ELF-1 (cell line): Measurements from ENCODE around the gene DPEP2NB.
"Not testable (repeated sequence)": the region's sequence is repeated elsewhere in the genome, so short reads cannot be mapped to it uniquely, and the experiment has no call there.

Source experiments
- DNase-seq: peaks from one replicate; pipeline ENCODE4 v3.0.0-alpha.2; 2016; ENCODE audit warnings: low read depth, low spot score

The DPEP2NB gene

GRCh38 chr16:67982011-67982696 lies 33.6 kb downstream of the DPEP2NB start:
- no peak for DNase-seq

GRCh38 chr16:67979955-67980678 lies 35.6 kb downstream of the DPEP2NB start, which contains the start of gene DPEP3:
TSS of gene DPEP3 (minus strand) at chr16:67980499. CDS start at chr16:67980380, 119 bp downstream.
- DNase-seq, result peak; percentile 77

- no peak for DNase-seq
Observed at GRCh38 chr16:67977469-67978227, 38.1 kb downstream of the DPEP2NB start.

DNA sequence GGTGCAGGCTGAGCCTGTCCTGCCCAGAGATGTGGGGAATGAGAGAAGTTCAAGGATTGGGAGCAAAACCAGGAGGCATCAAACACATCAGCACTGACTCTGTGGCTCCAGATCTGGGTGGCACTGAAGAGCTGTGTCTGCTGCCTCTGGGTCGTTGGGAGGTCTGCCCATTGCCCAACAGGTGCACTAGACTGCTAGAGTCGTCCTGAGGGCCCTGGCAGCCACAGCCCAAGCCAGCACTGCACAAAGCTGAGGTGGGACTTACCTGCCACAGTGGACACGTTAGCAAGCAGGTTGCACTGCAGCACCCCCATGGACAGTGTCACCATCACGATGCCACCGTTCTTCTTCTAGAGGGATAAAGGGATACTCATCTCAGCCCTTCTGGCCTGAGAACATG lies 38.7 kb downstream of the DPEP2NB start:
- DNase-seq, result no peak

DNA sequence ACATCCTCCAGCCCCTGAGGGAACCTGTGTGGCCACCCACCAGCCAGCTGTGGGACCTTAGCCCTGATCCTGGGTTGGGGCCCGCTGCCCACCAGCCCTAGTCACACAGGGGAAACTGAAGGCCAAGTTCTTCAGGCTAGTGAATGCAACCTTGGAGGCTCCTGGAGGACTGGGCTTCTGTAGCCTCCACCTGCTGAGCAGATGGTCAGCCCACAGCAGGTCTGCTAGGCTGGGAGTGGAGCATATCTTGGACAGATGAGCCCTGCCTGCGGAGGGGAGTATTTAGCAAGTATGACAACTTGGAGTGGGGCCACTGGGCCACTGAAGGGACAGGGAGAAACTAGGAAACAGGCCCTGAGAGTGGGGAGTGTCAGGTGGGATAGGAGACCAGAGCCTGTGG lies 39.5 kb downstream of the DPEP2NB start:
- DNase-seq, result no peak

- DNase-seq, result no peak
Observed at GRCh38 chr16:67975321-67976105, 40.2 kb downstream of the DPEP2NB start.

- not testable (repeated sequence) for DNase-seq
Observed at GRCh38 chr16:67972285-67972684, 43.4 kb downstream of the DPEP2NB start.

DNA sequence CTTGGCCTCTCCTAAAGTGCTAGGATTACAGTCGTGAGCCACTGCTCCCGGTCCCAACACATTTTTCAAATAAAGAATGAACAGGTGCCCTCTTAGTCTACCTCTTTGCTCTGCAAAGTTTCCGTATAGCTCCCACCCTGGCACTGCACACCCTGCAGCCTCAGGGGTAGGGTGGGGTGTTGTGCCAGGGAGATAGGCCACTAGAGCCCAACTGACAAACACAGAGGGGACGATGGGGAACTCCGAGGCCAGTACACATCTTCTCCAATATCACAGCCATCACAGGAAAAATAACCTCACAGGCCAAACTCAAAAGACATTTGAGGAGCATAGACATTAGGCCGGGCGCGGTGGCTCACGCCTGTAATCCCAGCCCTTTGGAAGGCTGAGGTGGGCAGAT lies 44.6 kb downstream of the DPEP2NB start:
- no peak for DNase-seq

DNA sequence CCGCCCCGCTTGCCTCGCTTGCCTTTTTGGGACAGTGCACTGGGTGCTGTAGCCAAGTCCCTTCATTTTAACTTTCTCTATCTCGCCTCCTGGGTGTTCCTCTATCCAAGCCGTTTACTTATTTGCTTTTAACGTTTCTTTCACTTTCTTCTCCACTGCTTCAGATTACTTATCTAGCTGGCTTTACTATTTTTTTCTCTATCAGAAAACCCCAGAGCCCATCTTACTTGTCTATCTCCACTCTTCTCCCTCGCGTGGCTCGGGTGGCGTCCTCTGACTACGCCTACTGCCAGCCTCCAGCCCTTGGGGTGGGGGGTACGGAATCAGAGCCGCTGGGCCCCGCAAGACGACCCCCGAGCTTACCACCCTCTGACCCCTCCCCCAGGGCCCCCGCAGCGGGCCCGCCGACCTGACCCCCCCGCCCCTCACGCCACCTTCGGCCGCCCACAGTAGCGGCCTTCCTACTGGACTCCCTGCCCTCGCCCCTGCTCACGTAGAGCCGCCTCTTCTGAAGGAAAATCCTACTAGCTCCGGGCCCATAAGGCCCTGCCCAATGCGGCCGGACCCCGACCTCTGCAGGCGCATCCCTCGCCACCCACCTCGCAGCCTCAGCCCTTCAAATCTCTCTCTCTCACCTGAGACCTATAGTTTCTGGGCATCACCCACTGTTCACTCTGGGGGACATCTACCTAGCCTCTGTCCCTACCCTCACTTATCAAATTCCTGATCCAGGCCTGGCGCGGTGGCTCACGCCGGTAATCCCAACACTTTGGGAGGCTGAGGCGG lies 46.3 kb downstream of the DPEP2NB start:
- no peak for DNase-seq

- DNase-seq, result peak; percentile 84
Observed at GRCh38 chr16:67968400-67969253, 47.1 kb downstream of the DPEP2NB start, which contains the start of gene SLC12A4. TSS of gene SLC12A4 (minus strand) at chr16:67968637. CDS start at chr16:67968553, 84 bp downstream.

DNA sequence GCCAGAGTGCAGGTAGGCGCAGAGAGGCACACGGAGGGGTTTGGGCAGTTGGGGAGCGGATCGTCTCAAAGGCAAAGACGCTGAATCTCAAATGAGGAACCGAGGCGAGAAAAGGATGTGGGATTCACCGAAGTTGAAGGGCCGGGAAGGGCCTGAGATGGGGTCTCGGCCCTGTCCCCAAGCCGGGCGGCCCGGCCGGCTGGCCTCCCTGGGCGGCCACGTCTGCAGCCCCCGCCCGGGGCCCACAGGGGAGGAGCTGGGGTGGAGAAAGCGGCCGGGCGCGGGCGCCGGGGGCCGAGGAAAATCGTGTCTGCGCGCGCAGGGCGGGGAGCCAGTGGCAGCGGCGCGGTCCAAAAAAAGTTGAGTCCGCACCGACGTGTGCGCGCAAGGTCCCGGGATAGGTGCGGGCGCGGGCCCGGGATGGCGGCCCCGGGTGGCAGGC lies 47.7 kb downstream of the DPEP2NB start:
- peak; percentile 49 for DNase-seq

GRCh38 chr16:67967183-67967957 lies 48.3 kb downstream of the DPEP2NB start:
- DNase-seq, result no peak

GRCh38 chr16:67966549-67967182 lies 49.0 kb downstream of the DPEP2NB start:
- peak; percentile 63 for DNase-seq

DNA sequence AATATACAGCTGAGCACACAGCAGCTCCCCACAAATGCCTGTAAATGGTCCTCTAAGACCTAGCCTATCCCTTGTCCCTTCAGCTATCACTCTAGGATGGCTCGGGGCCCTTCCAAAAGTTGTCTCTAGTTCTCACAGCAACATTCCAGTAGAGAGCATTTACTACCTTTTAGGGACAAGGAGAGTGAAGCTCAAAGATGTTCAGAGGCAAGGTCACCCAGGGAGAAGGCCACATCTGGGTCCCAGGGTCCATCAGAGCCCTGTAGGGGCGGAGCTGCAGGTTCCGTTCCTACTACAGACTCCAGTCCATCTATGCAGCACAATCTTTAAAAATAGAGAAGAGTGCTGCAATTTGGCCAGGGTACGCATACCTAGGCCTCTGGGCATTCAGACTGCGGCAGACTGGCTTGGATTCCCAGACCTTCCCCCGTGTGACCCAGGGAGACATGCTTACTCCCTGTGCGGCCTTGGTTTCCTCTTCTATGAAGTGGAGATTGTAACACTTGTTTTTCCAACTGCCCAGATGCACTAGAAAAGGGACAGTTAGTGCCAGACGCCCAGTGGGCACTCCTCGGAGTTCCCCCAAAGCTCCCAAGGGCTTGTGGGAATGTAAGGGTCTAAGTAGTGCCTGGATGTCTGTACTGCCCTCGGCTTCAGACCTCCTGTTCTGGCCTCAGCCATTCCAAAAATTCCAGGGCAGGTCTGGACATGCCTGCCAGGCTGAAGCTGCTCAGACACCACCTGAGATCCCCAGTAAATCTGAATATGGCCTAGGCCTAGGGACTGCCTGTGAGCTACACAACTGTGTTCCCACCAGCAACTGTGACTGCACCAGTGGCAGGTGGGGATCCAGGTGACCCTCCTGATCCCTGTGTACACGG lies 49.8 kb downstream of the DPEP2NB start:
- peak; percentile 73 for DNase-seq

- DNase-seq, result no peak
Observed at GRCh38 chr16:67964477-67965131, 51.1 kb downstream of the DPEP2NB start.

DNA sequence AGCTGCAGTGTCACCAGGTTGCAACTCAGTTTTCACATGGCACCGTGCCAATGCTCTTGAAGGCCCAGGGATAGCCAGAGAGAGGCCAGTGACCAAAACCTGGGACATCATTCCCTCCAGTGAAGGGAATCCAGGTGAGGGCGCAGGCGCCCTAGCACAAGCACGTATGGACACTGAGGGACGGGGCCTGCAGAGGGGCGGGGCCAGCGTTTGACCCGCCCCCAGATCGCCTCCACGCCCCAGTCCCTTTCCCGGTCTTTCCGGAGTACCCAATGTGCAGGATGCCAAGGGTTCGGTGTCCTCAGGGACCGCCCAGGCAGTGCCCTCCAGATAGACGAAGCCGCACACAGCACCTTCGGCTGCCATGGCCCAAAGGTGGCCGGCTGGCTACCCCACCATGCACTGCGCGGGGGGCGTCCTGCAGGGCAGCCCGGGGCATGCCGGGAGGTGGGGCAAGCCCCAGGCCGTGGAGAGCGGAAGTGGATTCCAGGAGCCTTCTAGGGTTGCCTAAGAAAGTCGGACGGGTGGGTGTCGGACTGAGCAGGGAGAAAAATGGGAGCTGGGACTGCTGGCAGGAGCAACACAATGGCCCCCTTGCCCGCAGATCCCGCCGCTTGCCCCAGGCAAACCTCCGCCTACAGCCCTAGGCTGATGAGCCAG lies 51.9 kb downstream of the DPEP2NB start:
- DNase-seq, result peak; percentile 78
